ENCODE results near the gene TUBAL3.
"Not testable (repeated sequence)": the region's sequence is repeated elsewhere in the genome, so short reads cannot be mapped to it uniquely, and the experiment has no call there.

Gene TUBAL3

GRCh38 chr10:5424751-5425150 lies 20.1 kb upstream of the TUBAL3 start:
- DNase-seq (ENCODE audit: low spot score), result no peak

GRCh38 chr10:5423771-5424170 lies 19.1 kb upstream of the TUBAL3 start:
- DNase-seq (ENCODE audit: low spot score), result no peak

GRCh38 chr10:5419466-5420094 lies 15.0 kb upstream of the TUBAL3 start:
- no peak for DNase-seq (ENCODE audit: low spot score)

GRCh38 chr10:5418584-5418983 lies 14.0 kb upstream of the TUBAL3 start:
- no peak for DNase-seq (ENCODE audit: low spot score)

- no peak for DNase-seq (ENCODE audit: low spot score)
Measured at GRCh38 chr10:5416981-5417380, 12.4 kb upstream of the TUBAL3 start.

- DNase-seq (ENCODE audit: low spot score), result peak; percentile 46
Measured at GRCh38 chr10:5413012-5413938, 8.6 kb upstream of the TUBAL3 start.

- DNase-seq (ENCODE audit: low spot score), result peak; percentile 99
Measured at GRCh38 chr10:5412277-5412941, 7.8 kb upstream of the TUBAL3 start, which contains the start of gene NET1. TSS of gene NET1 (plus strand) at chr10:5412557. CDS start at chr10:5412693, 136 bp downstream.

GRCh38 chr10:5411941-5412276 lies 7.3 kb upstream of the TUBAL3 start:
- DNase-seq (ENCODE audit: low spot score), result peak; percentile 96

GRCh38 chr10:5410787-5411186 lies 6.2 kb upstream of the TUBAL3 start:
- not testable (repeated sequence) for DNase-seq (ENCODE audit: low spot score)

- DNase-seq (ENCODE audit: low spot score), result no peak
Measured at GRCh38 chr10:5406918-5407317, 2.3 kb upstream of the TUBAL3 start.

- no peak for DNase-seq (ENCODE audit: low spot score)
Measured at GRCh38 chr10:5402798-5403197, 1.8 kb downstream of the TUBAL3 start.

GRCh38 chr10:5400468-5401240 lies 4.0 kb downstream of the TUBAL3 start:
- no peak for DNase-seq (ENCODE audit: low spot score)

- no peak for DNase-seq (ENCODE audit: low spot score)
Measured at GRCh38 chr10:5399332-5399731, 5.3 kb downstream of the TUBAL3 start.

- no peak for DNase-seq (ENCODE audit: low spot score)
Measured at GRCh38 chr10:5396556-5397300, 7.9 kb downstream of the TUBAL3 start.

- DNase-seq (ENCODE audit: low spot score), result no peak
Measured at GRCh38 chr10:5395168-5395567, 9.5 kb downstream of the TUBAL3 start.

- no peak for DNase-seq (ENCODE audit: low spot score)
Measured at GRCh38 chr10:5393529-5393928, 11.1 kb downstream of the TUBAL3 start.

GRCh38 chr10:5391790-5392189 lies 12.8 kb downstream of the TUBAL3 start:
- no peak for DNase-seq (ENCODE audit: low spot score)

- no peak for DNase-seq (ENCODE audit: low spot score)
Measured at GRCh38 chr10:5390607-5391205, 13.9 kb downstream of the TUBAL3 start.

- DNase-seq (ENCODE audit: low spot score), result no peak
Measured at GRCh38 chr10:5387169-5387568, 17.5 kb downstream of the TUBAL3 start.

GRCh38 chr10:5385224-5385623 lies 19.4 kb downstream of the TUBAL3 start:
- DNase-seq (ENCODE audit: low spot score), result no peak
